Measurements from ENCODE around the gene PRKCH. TPM values are rescaled to one million over a fixed set of nuclear protein-coding genes. Genes with fewer than 3 reads are reported as not detected.

PRKCH gene
- total RNA-seq, 6 experiments from 2014 or later: 5.0 to 12.1 (median 8.8) TPM

DNA sequence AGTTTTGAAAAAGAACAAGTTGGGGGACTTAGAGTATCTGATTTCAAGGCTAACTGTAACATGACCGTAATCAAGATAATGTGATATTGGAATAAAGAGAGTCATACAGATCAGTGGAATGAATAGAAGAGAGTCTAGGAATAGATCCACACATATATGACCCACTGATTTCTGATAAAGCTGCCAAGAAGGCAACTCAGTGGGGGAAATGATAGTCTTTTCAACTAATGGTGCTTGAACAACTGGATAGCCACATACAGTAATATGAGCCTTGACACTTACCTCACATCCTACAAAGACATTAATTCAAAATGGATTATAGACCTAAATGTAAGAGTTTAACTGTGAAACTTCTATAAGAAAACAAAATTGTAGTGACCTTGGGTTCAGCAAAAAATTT is 3.8 kb downstream of the PRKCH start:
- no peak overlapping the region for H3K4me3 ChIP-seq
- no peaks in the 10 kb centered on the region for H3K36me3 ChIP-seq
- TF ChIP-seq, protein P1, sequence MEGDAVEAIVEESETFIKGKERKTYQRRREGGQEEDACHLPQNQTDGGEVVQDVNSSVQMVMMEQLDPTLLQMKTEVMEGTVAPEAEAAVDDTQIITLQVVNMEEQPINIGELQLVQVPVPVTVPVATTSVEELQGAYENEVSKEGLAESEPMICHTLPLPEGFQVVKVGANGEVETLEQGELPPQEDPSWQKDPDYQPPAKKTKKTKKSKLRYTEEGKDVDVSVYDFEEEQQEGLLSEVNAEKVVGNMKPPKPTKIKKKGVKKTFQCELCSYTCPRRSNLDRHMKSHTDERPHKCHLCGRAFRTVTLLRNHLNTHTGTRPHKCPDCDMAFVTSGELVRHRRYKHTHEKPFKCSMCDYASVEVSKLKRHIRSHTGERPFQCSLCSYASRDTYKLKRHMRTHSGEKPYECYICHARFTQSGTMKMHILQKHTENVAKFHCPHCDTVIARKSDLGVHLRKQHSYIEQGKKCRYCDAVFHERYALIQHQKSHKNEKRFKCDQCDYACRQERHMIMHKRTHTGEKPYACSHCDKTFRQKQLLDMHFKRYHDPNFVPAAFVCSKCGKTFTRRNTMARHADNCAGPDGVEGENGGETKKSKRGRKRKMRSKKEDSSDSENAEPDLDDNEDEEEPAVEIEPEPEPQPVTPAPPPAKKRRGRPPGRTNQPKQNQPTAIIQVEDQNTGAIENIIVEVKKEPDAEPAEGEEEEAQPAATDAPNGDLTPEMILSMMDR (IDR thresholded peaks at IDR 0.05): no peak
- no peak for DNase-seq
- peaks cover 0 to 14% (median 3%) of the 10 kb centered on the region in 4 donors for H3K4me1 ChIP-seq
- intact Hi-C loops (cut with DNase I): no loop called here
- peak overlapping the region in 1 of 3 donors; percentile 20 for H3K27ac ChIP-seq
- no peaks in the 10 kb centered on the region for H3K27me3 ChIP-seq
- ATAC-seq: no peak
- H3K9me3 ChIP-seq: no peaks in the 10 kb centered on the region
- 82% methylated on average over 1 of the region's 1 CpG for WGBS (ENCODE audit: insufficient coverage, low coverage, low lambda C conversion rate, missing lambda C conversion rate)

DNA sequence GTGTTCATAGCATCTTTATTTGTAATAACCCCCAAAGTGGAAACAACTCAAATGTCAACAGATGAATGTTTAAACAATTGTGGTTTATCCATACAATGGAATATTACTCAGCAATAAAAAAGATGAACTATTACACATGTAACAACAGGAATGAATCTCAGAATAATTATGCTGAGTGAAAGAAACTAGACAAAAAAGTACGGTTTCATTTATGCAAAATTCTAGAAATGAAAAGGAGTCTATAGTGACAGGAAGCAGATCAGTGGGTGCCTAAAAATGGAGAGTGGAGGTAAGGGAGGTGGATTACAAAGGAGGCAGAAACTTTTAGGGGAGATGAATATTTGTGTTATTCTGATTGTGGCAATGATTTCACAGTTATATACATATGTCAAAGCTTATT is 4.8 kb downstream of the PRKCH start:
- no peak for ATAC-seq
- TF ChIP-seq, protein P1 (IDR thresholded peaks at IDR 0.05): no peak
- no peak for TF ChIP-seq POLR2A (IDR thresholded peaks at IDR 0.05)
- no peaks in the 10 kb centered on the region for H3K27me3 ChIP-seq
- H3K4me3 ChIP-seq: no peak overlapping the region
- peaks cover 0 to 9% (median 3%) of the 10 kb centered on the region in 4 donors for H3K4me1 ChIP-seq
- peak overlapping the region in 1 of 3 donors; percentile 3 for H3K27ac ChIP-seq
- intact Hi-C loops (cut with DNase I): no loop called here
- H3K9me3 ChIP-seq: no peaks in the 10 kb centered on the region
- 80% methylated on average over 1 of the region's 1 CpG for WGBS (ENCODE audit: insufficient coverage, low coverage, low lambda C conversion rate, missing lambda C conversion rate)
- DNase-seq: no peak
- H3K36me3 ChIP-seq: no peaks in the 10 kb centered on the region

DNA sequence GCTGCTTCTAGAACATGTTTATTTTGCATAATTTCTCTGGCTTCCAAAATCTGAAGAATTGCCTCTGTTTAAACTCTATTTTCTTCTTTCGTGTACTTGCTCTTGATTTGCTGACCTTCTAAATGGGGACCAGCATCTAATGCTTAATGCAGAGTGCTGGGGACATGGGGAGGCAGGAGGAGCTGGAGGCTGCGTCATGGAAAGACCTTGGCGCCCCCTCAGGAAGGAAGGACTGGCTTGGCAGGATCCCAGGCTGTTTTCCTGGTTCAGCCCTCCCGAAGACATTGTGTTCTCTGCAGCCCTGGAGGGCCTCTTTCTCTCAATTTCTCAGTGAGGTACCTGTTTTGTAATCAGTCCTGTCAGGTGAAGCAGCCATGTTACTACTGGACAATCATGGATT is 5.5 kb downstream of the PRKCH start:
- TF ChIP-seq, protein P1 (IDR thresholded peaks at IDR 0.05): no peak
- no peak for TF ChIP-seq POLR2A (IDR thresholded peaks at IDR 0.05)
- Histone ChIP-seq H3K36me3 (no peaks in the 10 kb centered on the region), H3K4me3 (no peak overlapping the region), H3K9me3 (no peaks in the 10 kb centered on the region), H3K27ac (peak overlapping the region in 2 of 3 donors; percentile 3 to 25), H3K27me3 (no peaks in the 10 kb centered on the region), H3K4me1 (peaks cover 0 to 7% (median 2%) of the 10 kb centered on the region in 4 donors)
- intact Hi-C loops (cut with DNase I): no loop called here
- peak; percentile 69 to 78 (median 72) for ATAC-seq
- 24% methylated on average over 4 of the region's 4 CpGs for WGBS (ENCODE audit: insufficient coverage, low coverage, low lambda C conversion rate, missing lambda C conversion rate)
- DNase-seq: peak; percentile 67 to 75 (median 73)

DNA sequence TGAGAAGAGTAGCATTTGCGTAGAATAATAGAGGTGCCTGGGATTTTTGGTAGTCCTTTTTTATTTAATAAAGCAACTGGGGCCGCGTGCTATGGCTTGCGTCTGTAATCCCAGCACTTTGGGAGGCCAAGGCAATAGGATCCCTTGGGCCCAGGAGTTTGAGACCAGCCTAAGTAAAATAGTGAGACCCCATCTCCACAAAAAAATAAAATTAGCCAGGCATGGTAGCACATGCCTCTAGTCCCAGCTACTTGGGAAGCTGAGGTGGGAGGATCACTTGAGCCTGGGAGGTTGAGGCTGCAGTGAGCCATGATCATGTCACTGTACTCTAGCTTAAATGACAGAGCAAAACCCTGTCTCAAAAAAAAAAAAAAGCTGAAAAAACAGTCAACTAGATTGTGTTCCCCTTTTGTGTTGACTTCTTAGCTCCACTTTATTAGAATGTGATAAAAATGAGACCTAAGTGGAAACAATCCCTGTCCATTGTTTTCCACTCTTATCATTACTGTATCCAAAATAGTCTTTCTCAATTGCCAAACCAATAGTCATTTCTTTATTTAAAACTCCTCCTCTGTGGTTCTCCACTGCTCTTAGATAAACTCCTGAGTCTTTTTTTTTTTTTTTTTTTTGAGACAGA is 7.4 kb downstream of the PRKCH start:
- peaks cover 0 to 7% (median 0%) of the 10 kb centered on the region in 4 donors for H3K4me1 ChIP-seq
- WGBS (ENCODE audit: insufficient coverage, low coverage, low lambda C conversion rate, missing lambda C conversion rate): 60% methylated on average over 4 of the region's 4 CpGs
- peak; percentile 31 to 52 (median 40) for ATAC-seq
- no peak overlapping the region for H3K27ac ChIP-seq
- intact Hi-C loops (cut with DNase I): no loop called here
- H3K9me3 ChIP-seq: no peaks in the 10 kb centered on the region
- H3K36me3 ChIP-seq: no peaks in the 10 kb centered on the region
- TF ChIP-seq, protein P1 (IDR thresholded peaks at IDR 0.05): no peak
- TF ChIP-seq POLR2A (IDR thresholded peaks at IDR 0.05): no peak
- H3K27me3 ChIP-seq: no peaks in the 10 kb centered on the region
- no peak overlapping the region for H3K4me3 ChIP-seq
- no peak for DNase-seq
